ENCODE measurements around the gene WFDC2.
A peak's percentile ranks its signal among the peaks of the same experiment; 100 is the strongest.
"Not testable (repeated sequence)": the region's sequence is repeated elsewhere in the genome, so short reads cannot be mapped to it uniquely, and the experiment has no call there.

Gene WFDC2

DNA sequence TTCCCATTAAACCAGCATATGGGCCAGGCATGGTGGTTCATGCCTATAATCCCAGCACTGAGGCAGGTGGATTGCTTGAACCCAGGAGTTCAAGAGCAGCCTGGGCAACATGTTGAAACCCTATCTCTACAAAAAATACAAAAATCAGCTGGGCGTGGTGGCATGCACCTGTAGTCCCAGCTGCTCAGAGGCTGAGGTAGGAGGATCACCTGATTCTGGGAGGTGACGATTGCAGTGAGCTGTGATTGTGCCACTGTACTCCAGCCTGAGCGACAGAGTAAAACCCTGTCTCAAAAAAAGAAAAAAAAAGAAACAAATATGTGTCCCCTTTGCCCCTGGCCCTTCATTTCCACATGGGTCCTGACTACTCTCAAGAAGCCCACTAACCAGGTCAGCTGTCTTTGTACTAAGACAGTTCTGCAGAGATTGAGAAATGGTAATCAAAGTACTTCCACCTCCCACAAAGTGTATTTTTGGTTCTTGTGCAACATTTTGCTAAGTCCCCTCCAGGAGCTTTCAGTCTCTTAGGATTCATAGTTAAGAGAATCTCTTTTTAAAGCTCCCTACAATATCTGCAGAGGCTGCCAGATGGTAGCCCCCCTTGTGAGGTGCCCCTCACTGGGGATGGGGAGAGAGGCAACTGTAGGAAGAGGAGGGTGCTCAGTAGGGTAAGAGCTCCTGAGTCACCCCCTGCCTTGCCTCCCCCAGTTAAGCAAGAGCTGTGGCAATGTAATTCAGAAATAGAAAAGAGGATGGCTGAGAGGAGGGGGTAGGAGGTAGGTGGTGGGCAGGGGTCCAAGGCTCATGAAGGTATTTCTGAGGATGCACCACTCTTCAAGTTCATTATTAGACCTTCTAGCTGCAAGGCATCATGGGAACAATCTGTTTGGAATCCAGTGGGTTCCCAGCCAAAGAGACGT, 16.5 kb upstream of the WFDC2 start:
- no peak for DNase-seq

DNA sequence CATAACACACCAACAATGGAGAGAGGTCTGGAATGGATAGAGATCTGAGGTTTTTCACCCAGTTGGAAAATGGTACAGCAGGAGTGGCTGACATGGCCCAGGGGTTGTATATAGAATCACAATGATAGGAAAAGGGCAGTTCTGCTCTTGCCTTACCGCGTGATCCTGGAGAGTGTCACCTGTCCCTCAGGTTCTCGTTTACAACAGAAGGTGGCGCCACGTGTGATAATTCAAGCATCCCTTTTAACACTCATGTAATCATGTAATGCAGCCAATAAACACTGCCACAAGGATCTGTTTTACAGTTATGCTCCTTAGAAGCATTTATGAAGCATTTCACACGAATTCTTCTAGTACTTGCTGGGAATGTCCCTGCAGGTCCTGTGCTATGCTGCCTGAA, 12.9 kb upstream of the WFDC2 start:
- DNase-seq = no peak

DNA sequence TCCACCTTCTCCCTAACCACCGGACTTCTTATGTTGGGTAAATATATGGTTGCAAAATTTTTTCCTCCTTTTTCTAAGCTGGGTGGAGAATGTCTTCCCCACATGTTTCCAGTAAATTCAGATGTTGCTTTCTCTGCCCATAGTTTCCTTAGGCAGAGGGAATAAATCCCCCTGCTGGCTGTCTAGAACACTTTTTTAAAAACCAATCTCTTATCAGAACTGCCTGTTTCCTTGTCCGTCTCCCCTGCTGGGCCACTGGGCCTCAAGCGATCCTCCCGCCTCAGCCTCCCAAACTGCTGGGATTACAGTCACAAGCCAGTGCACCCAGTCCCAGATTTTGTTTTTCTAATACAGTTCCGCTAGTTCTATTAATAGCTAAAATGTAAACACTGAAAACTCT, 9.9 kb upstream of the WFDC2 start:
- no peak for DNase-seq

DNA sequence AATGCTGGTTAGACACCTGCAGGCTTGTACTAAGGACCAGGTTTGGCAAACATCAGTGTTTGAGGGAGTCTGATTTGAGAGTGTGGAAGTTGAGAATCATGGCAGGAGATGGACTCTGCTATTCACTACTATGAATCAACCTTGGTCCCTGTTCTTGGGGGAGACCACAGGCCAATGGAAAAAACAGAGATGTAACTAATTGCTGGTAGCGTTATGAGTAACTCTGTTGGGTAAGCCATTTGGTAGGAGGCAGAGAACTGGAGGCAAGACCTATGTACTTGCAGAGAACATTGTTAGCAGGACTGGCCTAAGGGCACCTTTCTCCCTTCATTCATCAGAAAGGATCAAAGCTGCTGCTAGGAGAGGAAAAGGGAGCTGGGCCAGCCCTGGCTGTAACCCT, 8.3 kb upstream of the WFDC2 start:
- DNase-seq = no peak

DNA sequence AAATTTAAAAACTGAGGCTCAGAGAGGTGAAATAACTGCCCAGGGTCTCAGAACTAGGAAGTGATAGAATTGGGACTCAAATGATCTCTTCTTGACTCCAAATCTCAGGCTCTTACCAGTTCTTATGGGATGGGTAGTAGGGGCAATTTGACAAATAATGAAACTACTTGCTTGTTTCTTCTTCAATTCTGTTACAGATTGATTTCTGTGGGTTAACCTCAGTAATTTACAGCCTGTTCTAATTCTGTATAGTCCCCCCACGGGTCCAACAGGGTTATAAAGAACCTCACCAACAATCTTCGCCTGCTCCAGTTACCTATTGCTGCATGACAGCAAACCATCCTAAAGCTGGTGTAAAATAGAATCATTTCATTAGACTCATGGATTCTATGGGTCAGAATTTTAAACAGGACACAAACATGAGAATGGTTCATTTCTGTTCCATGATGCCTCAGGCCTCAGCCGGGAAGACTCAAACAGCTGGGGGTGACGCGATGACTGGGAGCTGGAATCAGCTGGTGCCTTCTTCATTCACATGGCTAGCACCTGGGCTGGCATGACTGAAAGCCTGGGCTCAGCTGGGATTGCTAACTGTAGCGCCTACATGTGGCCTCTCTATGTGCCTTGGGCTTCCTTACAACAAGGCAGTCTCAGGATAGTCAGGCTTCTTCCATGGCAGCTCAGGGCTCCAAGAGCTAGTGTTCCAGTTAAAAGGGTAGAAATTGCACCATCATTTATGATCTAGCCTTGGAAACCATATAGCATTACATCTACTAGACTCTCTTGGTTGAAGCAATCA, 6.6 kb upstream of the WFDC2 start:
- DNase-seq = no peak

DNA sequence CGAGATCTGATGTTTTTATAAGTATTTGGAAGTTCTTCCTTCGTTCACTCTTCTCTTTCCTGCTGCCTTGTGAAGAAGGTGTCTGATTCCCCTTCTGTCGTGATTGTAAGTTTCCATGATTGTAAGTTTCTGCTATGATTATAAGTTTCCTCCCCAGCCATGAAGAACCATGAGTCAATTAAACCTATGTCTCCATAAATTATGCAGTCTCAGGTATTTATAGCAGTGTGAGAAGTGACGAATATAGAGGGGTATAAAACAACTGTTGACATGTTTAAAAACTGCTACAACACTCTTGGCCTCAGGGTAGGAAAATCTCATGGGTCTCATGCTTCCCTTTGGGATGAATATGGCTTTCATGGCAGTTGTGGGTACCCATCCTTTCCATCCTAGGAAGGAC, 5.8 kb upstream of the WFDC2 start:
- no peak for DNase-seq

DNA sequence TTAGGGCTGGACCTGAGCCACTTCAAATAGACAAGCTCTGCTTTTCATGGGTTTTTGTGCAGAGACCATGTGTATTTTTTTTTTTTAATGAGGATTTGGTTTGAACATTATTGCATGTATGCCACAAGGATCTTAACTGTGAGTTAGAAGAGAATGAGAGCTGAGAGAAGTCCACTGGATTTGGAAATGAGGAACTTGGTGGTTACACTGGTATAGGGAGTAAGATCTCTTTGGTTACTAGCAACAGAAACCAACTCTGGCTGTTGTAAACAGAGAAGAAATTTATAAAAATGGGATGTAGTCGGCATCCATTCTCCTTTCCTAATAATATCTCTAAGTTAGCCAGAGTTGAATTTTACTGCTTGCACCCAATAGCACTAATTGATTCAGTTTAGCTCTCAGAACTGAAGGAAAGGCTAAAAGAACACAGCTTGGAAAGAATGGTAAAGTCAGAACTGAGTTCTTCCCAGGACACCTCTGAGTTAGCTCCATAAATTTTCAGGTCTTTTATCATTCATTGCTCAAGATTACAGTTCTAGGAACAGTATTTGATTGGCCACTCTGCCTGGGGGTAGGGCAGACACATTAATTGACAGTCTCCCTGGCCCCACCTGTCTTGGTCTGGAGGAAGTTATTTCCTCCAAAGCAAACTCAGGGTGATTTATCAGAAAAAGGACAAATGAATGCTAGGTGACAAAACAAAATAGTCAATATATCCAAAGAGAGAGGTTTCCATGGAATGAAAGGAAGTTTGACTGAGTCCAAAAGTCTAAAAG, 3.9 kb upstream of the WFDC2 start:
- no peak for DNase-seq

DNA sequence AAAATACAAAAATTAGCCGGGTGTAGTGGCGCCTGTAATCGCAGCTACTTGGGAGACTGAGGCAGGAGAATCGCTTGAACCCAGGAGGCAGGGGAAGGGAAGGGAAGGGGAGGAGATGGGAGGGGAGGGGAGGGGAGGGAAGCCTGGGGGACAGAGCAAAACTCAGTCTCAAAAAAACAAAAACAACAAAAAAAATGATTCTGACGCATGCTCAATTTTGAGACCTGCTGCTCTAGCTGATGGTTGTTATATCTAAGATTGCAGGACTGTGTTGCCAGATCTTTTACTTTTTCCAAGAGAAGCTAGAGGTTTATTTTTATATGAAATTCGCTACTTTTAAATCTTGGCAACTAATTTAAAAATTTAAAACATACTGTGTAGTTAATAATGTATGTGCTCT, 2.4 kb upstream of the WFDC2 start:
- DNase-seq = no peak

DNA sequence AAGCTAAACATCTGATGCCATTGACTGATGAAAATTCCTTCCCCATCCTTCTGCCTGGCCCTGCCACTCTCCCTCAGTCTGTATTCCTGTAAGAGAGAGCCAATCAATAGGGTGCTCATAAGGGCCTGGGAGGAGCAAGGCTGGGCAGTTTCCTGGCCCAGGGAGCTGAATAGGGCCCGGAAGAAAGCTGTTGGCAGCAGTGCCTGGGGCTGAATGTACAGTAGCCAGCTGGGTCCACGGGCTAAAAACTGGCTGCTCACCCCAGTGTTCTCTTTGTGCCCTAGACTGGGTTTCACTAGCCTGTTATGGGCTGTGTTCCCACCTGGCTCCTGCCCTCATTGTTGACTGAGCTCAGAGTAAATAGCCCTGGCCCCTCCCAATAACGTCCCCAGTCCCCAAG, 1.7 kb upstream of the WFDC2 start:
- DNase-seq = peak; percentile 35

DNA sequence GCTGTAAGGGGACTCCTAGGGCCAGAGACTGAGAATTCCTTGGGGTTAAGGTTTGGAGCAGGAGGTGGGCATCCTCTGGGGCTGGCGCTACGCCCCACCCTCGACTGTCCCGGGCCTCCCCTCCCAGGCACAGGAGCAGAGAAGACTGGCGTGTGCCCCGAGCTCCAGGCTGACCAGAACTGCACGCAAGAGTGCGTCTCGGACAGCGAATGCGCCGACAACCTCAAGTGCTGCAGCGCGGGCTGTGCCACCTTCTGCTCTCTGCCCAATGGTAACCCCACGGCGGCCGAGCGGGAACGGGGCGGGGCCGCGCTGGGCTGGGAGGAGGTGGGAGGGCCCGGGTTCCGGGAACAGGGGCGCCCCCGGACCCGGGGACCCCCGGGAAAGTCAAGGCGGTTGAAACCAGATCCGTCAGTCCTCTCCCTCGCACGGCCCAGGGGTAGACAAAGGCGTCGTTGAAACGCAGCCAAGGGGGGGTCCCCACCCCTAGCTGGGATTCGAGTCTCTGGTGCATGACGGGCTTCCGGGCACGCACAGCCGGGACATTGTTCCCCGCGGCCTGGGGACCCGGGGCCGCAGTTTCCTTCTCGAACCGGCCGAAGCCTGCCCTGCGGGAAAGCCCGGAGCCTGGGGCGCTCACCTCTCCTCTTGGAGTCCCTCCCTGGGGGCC, 844 bp downstream of the WFDC2 start:
- DNase-seq = no peak

DNA sequence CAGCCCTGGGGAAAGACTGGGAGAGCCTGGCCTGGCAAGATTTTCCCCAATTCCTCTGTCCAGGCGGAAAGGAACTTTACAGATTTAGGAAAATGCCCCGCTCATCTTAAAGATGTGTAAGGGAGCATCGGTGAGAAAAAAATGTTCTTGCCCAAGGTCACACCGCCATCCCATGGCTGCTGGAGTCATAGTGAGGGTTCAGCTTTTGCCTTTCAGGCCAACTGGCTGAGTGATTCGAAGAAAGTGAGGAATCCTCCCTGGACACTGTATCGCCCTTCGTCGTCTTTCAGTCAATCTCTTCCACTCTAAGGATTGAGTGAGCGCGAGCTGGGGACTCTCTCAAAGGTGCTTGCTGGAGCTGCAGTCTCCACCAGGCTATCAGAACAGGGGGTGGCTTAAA, 1.4 kb downstream of the WFDC2 start:
- no peak for DNase-seq

DNA sequence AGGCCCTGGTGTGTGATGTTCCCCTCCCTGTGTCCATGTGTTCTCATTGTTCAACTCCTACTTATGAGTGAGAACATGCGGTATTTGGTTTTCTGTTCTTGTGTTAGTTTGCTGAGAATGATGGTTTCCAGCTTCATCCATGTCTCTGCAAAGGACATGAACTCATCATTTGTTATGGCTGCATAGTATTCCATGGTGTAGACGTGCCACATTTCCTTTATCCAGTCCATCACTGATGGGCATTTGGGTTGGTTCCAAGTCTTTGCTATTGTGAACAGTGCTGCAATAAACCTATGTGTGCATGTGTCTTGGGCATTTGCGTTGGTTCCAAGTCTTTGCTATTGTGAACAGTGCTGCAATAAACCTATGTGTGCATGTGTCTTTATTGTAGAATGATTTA, 2.7 kb downstream of the WFDC2 start:
- not testable (repeated sequence) for DNase-seq

DNA sequence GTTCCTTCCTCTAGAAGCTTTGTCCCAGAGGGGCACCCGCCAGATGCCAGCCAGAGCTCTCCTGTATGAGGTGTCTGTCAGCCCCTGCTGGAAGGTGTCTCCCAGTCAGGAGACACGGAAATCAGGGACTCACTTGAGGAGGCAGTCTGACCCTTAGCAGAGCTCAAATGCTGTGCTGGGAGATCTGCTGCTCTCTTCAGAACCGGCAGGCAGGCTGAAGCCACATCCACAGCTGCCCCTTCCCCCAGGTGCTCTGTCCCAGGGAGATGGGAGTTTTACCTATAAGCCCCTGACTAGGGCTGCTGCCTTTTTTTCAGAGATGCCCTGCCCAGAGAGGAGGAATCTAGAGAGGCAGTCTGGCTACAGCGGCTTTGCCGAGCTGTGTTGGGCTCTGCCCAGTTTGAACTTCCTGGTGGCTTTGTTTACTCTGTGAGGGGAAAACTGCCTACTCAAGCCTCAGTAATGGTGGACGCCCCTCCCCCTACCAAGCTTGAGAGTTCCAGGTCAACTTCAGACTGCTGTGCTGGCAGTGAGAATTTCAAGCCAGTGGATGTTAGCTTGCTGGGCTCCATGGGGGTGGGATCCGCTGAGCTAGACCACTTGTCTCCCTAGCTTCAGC, 8.1 kb downstream of the WFDC2 start:
- DNase-seq = not testable (repeated sequence)

DNA sequence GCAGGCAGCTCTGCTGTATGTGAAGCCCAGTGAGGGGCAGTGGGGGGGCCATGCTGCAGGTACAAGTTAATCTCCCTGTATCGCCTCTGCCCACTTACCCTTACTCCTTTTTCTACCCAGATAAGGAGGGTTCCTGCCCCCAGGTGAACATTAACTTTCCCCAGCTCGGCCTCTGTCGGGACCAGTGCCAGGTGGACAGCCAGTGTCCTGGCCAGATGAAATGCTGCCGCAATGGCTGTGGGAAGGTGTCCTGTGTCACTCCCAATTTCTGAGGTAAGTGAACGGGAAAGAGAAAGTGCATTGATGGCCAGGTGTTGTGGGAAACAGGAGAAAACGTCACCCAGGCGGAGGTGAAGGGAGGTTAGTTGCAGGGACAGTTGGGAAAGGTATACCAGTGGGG, 10.3 kb downstream of the WFDC2 start:
- DNase-seq = no peak

DNA sequence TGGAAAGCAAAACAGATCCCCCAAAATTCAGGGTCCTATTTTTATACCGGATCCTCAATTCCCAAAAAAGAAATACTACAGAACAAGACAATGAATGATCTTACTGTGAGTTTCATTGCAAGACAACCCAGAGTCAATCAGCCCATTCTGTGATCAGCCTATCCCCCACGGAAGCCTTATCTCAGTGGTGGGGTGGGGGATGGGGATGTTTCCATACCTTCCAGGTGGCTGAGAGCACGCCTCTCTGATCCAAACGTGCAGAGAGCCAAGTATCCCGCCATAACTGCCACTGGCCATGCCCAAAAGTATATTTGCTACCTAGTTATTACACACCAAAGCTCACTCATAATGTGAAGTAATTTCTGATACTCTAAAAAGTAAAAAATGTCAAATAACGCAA, 15.1 kb downstream of the WFDC2 start:
- no peak for DNase-seq

DNA sequence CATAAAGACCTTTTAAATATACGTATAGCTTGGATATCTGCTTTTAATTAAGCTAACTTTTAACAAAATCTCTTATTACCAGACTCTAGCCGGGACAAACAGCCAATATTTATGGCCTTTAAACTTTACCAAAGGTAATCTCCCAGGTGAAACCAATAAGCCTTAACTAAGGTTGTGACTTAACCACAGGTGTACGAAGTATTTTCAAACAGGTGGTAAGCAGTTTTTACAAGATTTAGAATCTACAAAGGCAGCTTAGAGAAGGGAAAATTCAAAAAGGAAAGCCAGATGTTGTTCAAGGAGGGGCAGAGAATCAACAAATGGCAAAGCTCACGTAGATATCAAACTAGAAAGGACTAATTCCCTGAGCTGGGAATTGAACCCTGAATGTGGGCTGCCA, 15.8 kb downstream of the WFDC2 start:
- DNase-seq = no peak

DNA sequence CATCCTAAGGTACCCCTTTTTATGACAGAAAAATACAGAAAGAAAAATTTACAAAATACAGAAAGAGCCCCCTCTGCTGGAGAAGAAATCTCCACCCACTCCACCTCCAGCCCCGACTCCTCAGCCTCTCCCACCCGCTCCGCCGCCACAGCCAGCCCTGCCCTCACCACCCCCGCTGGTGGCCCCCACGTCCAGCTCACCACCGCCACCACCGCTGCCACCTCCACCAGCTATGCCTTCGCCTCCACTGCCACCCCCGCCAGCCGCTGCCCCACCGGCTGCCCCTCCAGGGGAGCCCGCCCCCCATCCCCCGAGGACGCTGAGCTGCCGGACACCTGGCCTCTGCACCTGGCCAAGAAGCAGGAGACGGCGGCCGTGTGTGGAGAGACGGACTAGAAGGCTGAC, 17.7 kb downstream of the WFDC2 start:
- DNase-seq = no peak

DNA sequence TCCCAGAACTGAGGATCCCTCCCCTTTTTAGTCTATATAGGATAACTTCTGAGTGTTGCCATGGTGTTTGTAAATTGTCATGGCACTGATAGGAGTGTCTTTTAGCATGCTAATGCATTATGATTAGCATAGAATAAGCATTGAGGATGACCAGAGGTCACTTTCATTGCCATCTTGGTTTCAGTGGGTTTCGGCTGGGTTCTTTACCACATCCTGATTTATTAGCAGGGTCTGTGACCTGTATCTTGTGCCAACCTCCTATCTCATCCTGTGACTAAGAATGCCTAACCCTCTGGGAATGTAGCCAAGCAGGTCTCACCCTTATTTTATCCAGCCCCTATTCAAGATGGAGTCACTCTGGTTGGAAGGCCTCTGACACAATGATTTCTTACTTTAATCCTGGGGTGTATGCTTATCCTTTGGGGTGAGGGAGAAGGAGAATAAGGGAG, 19.6 kb downstream of the WFDC2 start:
- no peak for DNase-seq

DNA sequence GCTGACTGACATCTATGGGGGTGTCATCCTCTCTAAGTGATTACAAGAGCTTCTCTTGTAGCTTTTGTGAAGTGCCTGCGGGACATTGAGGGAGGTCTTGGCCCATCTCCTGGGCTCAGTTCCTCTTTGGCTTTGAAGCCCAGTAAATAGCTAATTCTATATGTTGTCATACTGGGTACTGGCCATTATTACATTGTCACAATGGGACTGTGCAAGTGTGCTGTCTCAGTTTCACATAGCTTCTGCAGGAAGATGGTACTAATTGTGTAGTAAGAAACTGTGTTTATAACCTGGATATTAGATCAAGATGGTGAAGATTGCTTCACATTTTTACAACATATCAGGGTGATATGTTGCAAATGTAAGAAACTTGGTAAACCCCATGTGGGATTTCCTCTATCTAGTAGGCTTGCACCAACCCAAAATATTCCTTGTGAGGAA, 26.0 kb downstream of the WFDC2 start:
- DNase-seq = no peak

DNA sequence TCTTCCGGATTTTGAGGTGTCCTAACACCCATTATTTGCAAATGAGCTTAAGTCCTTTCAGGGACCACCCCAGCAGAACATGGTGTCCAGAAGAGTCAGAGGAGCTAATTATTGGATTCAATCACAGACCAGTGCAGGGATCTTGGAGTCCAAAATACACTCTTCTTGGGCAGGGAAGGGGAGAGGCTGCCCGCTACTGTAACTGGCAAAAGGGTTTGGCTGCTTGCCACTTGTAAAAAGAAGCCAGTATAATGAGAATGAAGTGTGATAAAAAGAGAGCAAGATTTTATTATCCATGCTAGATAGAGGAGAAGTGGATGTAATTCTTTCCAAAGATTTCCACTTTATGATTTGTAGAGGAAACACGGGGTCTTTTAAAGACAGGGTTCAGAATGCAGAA, 26.6 kb downstream of the WFDC2 start:
- DNase-seq = no peak

DNA sequence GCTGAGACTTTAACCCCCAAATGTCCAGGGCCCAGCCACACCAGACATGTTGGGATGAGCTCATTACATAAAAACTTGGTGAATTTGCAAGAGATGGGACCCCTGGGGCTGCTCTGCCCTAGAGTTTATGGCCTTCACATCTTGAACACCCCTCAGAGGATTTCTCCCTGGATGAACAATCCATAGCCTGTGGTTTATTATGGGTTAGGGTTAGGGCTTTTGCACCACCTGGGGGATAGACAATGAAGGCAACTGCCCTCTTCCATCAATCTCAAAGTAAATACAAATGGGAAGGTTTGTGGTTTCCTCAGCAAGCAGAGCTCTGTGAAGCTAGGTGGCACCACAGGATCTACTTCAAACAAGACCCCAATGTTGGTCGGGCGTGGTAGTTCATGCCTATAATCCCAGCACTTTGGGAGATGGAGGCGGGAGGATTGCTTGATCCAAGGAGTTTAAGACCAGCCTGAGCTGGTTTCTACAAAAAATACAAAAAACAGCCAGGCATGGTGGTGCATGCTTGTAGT, 28.5 kb downstream of the WFDC2 start:
- no peak for DNase-seq

DNA sequence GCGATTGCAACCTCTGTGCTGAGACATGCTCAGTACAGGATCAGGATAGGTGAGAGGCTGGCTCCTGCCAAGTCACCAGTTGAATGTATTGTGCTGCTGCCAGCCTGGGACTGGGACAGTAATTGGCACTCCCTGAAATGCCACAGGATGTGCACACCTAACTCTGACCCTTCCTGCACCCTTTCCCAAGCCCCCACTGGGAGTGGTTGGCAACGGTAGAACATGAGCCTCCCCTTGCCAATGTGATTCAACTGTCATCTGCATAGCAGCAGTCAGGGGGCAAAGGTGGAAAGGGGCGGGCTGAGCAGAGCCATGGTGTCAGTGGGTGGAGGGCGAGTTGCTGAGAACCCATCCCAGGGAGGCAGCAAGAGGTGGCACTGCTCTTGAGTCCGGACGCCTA, 30.5 kb downstream of the WFDC2 start:
- no peak for DNase-seq

Data from NCI-H2081 treated with DMSO at 0.1 percent for 48 hours (cell line).